ENCODE data around the gene ERC2.

The ERC2 gene

GRCh38 chr3:55813268-55814097, 654.8 kb downstream of the ERC2 start:
- Mint-ChIP-seq H3K27ac (no peak overlapping the region), H3K4me3 (no peak overlapping the region), H3K4me1 (peaks cover 5% of the 10 kb centered on the region), H3K36me3 (ENCODE audit: low read depth) (no peaks in the 10 kb centered on the region), H3K27me3 (ENCODE audit: low read depth) (no peaks in the 10 kb centered on the region), H3K9me3 (no peaks in the 10 kb centered on the region)
- TF ChIP-seq CTCF (IDR thresholded peaks at IDR 0.05; ENCODE audit: unreplicated experiment in 3 of 3): no peak

GRCh38 chr3:55812394-55813013, 655.8 kb downstream of the ERC2 start:
- H3K27me3 Mint-ChIP-seq (ENCODE audit: low read depth): no peaks in the 10 kb centered on the region
- H3K27ac Mint-ChIP-seq: peak overlapping the region in 1 of 3 experiments; percentile 1
- H3K4me3 Mint-ChIP-seq: no peak overlapping the region
- no peak for TF ChIP-seq CTCF (IDR thresholded peaks at IDR 0.05; ENCODE audit: unreplicated experiment in 3 of 3)
- no peaks in the 10 kb centered on the region for H3K4me1 Mint-ChIP-seq
- H3K9me3 Mint-ChIP-seq: no peaks in the 10 kb centered on the region
- H3K36me3 Mint-ChIP-seq (ENCODE audit: low read depth): no peaks in the 10 kb centered on the region

GRCh38 chr3:55807210-55807609, 661.1 kb downstream of the ERC2 start:
- Mint-ChIP-seq H3K4me1 (no peaks in the 10 kb centered on the region), H3K27me3 (ENCODE audit: low read depth) (no peaks in the 10 kb centered on the region), H3K4me3 (no peak overlapping the region), H3K36me3 (ENCODE audit: low read depth) (no peaks in the 10 kb centered on the region), H3K27ac (no peak overlapping the region), H3K9me3 (no peaks in the 10 kb centered on the region)
- TF ChIP-seq CTCF (IDR thresholded peaks at IDR 0.05; ENCODE audit: unreplicated experiment in 3 of 3): no peak

- Mint-ChIP-seq H3K4me1 (no peaks in the 10 kb centered on the region), H3K9me3 (no peaks in the 10 kb centered on the region)
- TF ChIP-seq CTCF (IDR thresholded peaks at IDR 0.05; ENCODE audit: unreplicated experiment in 3 of 3): no peak
These were observed 663.1 kb downstream of the ERC2 start for GRCh38 chr3:55805169-55805568.

GRCh38 chr3:55804170-55805095, 663.8 kb downstream of the ERC2 start:
- no peaks in the 10 kb centered on the region for H3K27me3 Mint-ChIP-seq (ENCODE audit: low read depth)
- no peaks in the 10 kb centered on the region for H3K4me1 Mint-ChIP-seq
- H3K4me3 Mint-ChIP-seq: no peak overlapping the region
- no peak overlapping the region for H3K27ac Mint-ChIP-seq
- no peaks in the 10 kb centered on the region for H3K9me3 Mint-ChIP-seq
- no peaks in the 10 kb centered on the region for H3K36me3 Mint-ChIP-seq (ENCODE audit: low read depth)
- TF ChIP-seq CTCF (IDR thresholded peaks at IDR 0.05; ENCODE audit: unreplicated experiment in 3 of 3): no peak

More at GRCh38 chr3:55805169-55805568, 663.1 kb downstream of the ERC2 start:
- H3K36me3 Mint-ChIP-seq (ENCODE audit: low read depth): no peaks in the 10 kb centered on the region
- no peaks in the 10 kb centered on the region for H3K27me3 Mint-ChIP-seq (ENCODE audit: low read depth)
- H3K27ac Mint-ChIP-seq: no peak overlapping the region
- H3K4me3 Mint-ChIP-seq: no peak overlapping the region
